Neural cell (in vitro differentiated cells): ENCODE results near the gene ZDHHC8. TPM values are rescaled to one million over a fixed set of nuclear protein-coding genes. Genes with fewer than 3 reads are reported as not detected.

Source experiments
- H2AFZ ChIP-seq: fragments of 200-600, 300-800 bp; sonication (generic), shearing (Covaris generic); 2 replicates; pipeline ENCODE4 v1.6.0; 2014; ENCODE audit warnings: low read depth, mild to moderate bottlenecking, antibody characterized with exemption, low read length, moderate library complexity
- H3F3A ChIP-seq: fragments of 200-600 bp; shearing (Covaris generic); 2 replicates; pipeline ENCODE4 v1.6.1; 2016; ENCODE audit warnings: mild to moderate bottlenecking, moderate library complexity, mixed read lengths, antibody characterized with exemption, low read length; ENCODE audit not compliant: insufficient read depth, poor library complexity, severe bottlenecking
- H3K27ac ChIP-seq: fragments of 200-600, 300-800 bp; sonication (generic), shearing (Covaris generic); 2 replicates; pipeline ENCODE4 v1.5.1; 2014; ENCODE audit warnings: mild to moderate bottlenecking, low read length, moderate library complexity
- H3K27me3 ChIP-seq: fragments of 300-800, 200-600 bp; sonication (generic), shearing (Covaris generic); 2 replicates; pipeline ENCODE4 v1.6.0; 2014; ENCODE audit warnings: mild to moderate bottlenecking, low read depth, low read length, moderate library complexity; ENCODE audit not compliant: insufficient read depth
- H3K36me3 ChIP-seq: fragments of 300-800, 200-600 bp; sonication (generic), shearing (Covaris generic); 2 replicates; pipeline ENCODE4 v1.5.1; 2014; ENCODE audit warnings: mild to moderate bottlenecking, antibody characterized with exemption, low read length, moderate library complexity; ENCODE audit not compliant: insufficient read depth
- H3K4me2 ChIP-seq: fragments of 300-800, 200-600 bp; sonication (generic), shearing (Covaris generic); 2 replicates; pipeline ENCODE4 v1.6.0; 2014; ENCODE audit warnings: mild to moderate bottlenecking, low read length
- H3K4me3 ChIP-seq: fragments of 300-800, 200-600 bp; sonication (generic), shearing (Covaris generic); 2 replicates; pipeline ENCODE4 v1.5.1; 2014; ENCODE audit warnings: mild to moderate bottlenecking, low read length, moderate library complexity
- H3K79me2 ChIP-seq: fragments of 200-600 bp; shearing (Covaris generic); replicated peaks from 2 replicates; pipeline ENCODE4 v1.6.0; 2014; ENCODE audit warnings: mild to moderate bottlenecking, low read length, moderate library complexity; ENCODE audit not compliant: insufficient read depth
- H3K9ac ChIP-seq: fragments of 300-800, 200-600 bp; sonication (generic), shearing (Covaris generic); 2 replicates; pipeline ENCODE4 v1.6.1; 2016; ENCODE audit warnings: mild to moderate bottlenecking, low read length, mixed read lengths
- H3K9me2 ChIP-seq: fragments of 200-600 bp; shearing (Covaris generic); 2 replicates; pipeline ENCODE4 v1.6.1; 2016; ENCODE audit warnings: mild to moderate bottlenecking, low read length, mixed read lengths; ENCODE audit not compliant: insufficient read depth
- H3K9me3 ChIP-seq: fragments of 200-600, 300-800 bp; sonication (generic), shearing (Covaris generic); 2 replicates; pipeline ENCODE4 v1.6.1; 2016; ENCODE audit warnings: mild to moderate bottlenecking, mixed run types, low read length, moderate library complexity, mixed read lengths
- H4K20me1 ChIP-seq: fragments of 200-600 bp; shearing (Covaris generic); 2 replicates; pipeline ENCODE4 v1.6.1; 2016; ENCODE audit warnings: mild to moderate bottlenecking, mixed run types; ENCODE audit not compliant: insufficient read depth
- EZH2 ChIP-seq: fragments of 200-600, 300-800 bp; shearing (Covaris generic), sonication (generic); IDR thresholded peaks from 2 replicates; pipeline ENCODE4 v1.6.1; 2014; ENCODE audit warnings: antibody characterized with exemption, low read length, borderline replicate concordance, mild to moderate bottlenecking; ENCODE audit not compliant: insufficient read depth, poor library complexity, severe bottlenecking
- MXI1 ChIP-seq: fragments of 450-650 bp; conservative IDR thresholded peaks from 2 replicates; pipeline ENCODE4 v1.6.1; 2014; ENCODE audit warnings: antibody characterized with exemption, mild to moderate bottlenecking; ENCODE audit not compliant: poor library complexity, severe bottlenecking
- POLR2AphosphoS5 ChIP-seq: IDR thresholded peaks from 2 replicates; pipeline ENCODE4 v1.6.1; 2012
- RAD21 ChIP-seq: fragments of 450-650 bp; conservative IDR thresholded peaks from 2 replicates; pipeline ENCODE4 v1.6.1; 2014; ENCODE audit warnings: antibody characterized with exemption, mild to moderate bottlenecking, moderate library complexity
- SMC3 ChIP-seq: fragments of 450-650 bp; conservative IDR thresholded peaks from 2 replicates; pipeline ENCODE4 v1.6.1; 2014; ENCODE audit warnings: antibody characterized with exemption, mild to moderate bottlenecking, moderate library complexity; ENCODE audit not compliant: poor library complexity
- polyA plus RNA-seq: library from polyadenylated mRNA; depleted of rRNA; stranded (reverse); fragments of >200 nt; gene quantifications from 2 replicates; pipeline ENCODE4 v1.2.3, GENCODE V29; 2014
- TF ChIP-seq, protein P1 (sequence below): IDR thresholded peaks from 2 replicates; pipeline ENCODE4 v1.6.1; 2012; ENCODE audit warnings: borderline replicate concordance
- TF ChIP-seq, protein P2 (sequence below): fragments of 450-650 bp; IDR thresholded peaks from 2 replicates; pipeline ENCODE4 v1.5.1; 2014; ENCODE audit warnings: antibody characterized with exemption, mild to moderate bottlenecking, moderate library complexity; ENCODE audit not compliant: poor library complexity, severe bottlenecking

Gene ZDHHC8
- polyA plus RNA-seq, 1 donor from 2014 or later = 4.5 TPM

DNA sequence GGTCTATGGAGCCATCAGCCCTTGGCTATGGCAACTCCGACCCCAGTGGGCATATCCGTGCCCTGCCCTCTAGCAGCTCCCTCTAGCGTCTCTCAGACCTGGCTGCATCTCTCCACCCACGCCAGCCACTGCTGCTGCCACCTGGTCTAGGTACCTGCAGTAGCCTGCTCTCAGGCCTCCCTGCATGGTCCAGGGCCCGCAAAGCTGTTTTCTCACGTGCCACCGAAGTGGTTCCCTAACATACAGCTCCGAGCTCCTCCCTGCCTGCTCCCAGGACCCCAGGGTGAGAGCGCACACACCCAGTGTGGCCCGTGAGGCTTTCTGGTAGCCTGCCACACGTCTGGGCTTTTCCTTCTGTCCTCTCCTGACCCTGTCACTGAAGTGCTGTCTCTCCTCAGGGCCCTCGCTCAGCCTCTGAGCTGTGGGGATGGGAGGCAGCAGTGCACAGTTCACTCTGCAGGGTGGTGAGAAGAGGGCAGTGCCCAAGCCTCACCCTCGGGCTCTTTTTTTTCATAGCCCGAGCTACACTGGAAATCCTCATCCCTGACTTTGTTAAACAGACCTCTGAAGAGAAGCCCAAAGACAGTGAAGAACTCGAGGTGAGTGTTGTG is 37.3 kb upstream of the ZDHHC8 start:
- peaks cover 4% of the 10 kb centered on the region for H4K20me1 ChIP-seq
- no peaks in the 10 kb centered on the region for H3F3A ChIP-seq
- H3K4me2 ChIP-seq = no peak overlapping the region
- H3K9ac ChIP-seq = no peak overlapping the region
- peaks cover 12% of the 10 kb centered on the region for H3K79me2 ChIP-seq
- no peak overlapping the region for H3K27ac ChIP-seq
- H2AFZ ChIP-seq = no peak overlapping the region
- no peaks in the 10 kb centered on the region for H3K9me2 ChIP-seq
- H3K36me3 ChIP-seq = peaks cover 11% of the 10 kb centered on the region
- H3K27me3 ChIP-seq = no peaks in the 10 kb centered on the region
- TF ChIP-seq, protein P1, sequence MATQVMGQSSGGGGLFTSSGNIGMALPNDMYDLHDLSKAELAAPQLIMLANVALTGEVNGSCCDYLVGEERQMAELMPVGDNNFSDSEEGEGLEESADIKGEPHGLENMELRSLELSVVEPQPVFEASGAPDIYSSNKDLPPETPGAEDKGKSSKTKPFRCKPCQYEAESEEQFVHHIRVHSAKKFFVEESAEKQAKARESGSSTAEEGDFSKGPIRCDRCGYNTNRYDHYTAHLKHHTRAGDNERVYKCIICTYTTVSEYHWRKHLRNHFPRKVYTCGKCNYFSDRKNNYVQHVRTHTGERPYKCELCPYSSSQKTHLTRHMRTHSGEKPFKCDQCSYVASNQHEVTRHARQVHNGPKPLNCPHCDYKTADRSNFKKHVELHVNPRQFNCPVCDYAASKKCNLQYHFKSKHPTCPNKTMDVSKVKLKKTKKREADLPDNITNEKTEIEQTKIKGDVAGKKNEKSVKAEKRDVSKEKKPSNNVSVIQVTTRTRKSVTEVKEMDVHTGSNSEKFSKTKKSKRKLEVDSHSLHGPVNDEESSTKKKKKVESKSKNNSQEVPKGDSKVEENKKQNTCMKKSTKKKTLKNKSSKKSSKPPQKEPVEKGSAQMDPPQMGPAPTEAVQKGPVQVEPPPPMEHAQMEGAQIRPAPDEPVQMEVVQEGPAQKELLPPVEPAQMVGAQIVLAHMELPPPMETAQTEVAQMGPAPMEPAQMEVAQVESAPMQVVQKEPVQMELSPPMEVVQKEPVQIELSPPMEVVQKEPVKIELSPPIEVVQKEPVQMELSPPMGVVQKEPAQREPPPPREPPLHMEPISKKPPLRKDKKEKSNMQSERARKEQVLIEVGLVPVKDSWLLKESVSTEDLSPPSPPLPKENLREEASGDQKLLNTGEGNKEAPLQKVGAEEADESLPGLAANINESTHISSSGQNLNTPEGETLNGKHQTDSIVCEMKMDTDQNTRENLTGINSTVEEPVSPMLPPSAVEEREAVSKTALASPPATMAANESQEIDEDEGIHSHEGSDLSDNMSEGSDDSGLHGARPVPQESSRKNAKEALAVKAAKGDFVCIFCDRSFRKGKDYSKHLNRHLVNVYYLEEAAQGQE = no peak
- TF ChIP-seq RAD21 (no peak), EZH2 (no peak), POLR2AphosphoS5 (no peak)
- TF ChIP-seq, protein P2, sequence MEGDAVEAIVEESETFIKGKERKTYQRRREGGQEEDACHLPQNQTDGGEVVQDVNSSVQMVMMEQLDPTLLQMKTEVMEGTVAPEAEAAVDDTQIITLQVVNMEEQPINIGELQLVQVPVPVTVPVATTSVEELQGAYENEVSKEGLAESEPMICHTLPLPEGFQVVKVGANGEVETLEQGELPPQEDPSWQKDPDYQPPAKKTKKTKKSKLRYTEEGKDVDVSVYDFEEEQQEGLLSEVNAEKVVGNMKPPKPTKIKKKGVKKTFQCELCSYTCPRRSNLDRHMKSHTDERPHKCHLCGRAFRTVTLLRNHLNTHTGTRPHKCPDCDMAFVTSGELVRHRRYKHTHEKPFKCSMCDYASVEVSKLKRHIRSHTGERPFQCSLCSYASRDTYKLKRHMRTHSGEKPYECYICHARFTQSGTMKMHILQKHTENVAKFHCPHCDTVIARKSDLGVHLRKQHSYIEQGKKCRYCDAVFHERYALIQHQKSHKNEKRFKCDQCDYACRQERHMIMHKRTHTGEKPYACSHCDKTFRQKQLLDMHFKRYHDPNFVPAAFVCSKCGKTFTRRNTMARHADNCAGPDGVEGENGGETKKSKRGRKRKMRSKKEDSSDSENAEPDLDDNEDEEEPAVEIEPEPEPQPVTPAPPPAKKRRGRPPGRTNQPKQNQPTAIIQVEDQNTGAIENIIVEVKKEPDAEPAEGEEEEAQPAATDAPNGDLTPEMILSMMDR = no peak
- no peaks in the 10 kb centered on the region for H3K9me3 ChIP-seq
- no peak overlapping the region for H3K4me3 ChIP-seq

DNA sequence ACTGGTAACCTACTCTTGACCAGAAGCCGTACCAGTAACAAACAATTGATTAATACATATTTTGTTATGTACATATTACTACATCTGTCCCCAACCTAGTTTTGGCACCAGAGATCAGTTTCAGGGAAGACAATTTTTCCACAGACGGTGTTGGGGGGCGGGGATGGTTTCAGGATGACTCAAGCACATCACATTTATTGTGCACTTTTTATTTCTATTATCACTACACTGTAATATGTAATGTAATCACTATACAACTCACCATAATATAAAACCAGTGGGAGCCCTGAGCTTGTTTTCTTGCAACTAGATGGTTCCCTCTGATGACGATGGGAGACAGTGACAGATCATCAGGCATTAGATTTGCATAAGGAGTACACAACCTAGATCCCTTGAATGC is 36.1 kb upstream of the ZDHHC8 start:
- Histone ChIP-seq H3K27me3 (no peaks in the 10 kb centered on the region), H3K36me3 (peaks cover 11% of the 10 kb centered on the region), H3K4me2 (no peak overlapping the region), H3K9ac (no peak overlapping the region), H4K20me1 (peaks cover 4% of the 10 kb centered on the region), H3K79me2 (peaks cover 14% of the 10 kb centered on the region), H3K27ac (no peak overlapping the region), H3K4me3 (no peak overlapping the region), H3K9me2 (no peaks in the 10 kb centered on the region), H3F3A (no peaks in the 10 kb centered on the region), H2AFZ (no peak overlapping the region), H3K9me3 (no peaks in the 10 kb centered on the region)
- TF ChIP-seq SMC3 (no peak), POLR2AphosphoS5 (no peak), RAD21 (no peak), MXI1 (no peak)
